ENCODE data around the gene CELF5.
"Not testable (repeated sequence)": the region's sequence is repeated elsewhere in the genome, so short reads cannot be mapped to it uniquely, and the experiment has no call there.

Gene CELF5

GRCh38 chr19:3275583-3276340, 51.3 kb downstream of the CELF5 start:
- no peak for DNase-seq

DNA sequence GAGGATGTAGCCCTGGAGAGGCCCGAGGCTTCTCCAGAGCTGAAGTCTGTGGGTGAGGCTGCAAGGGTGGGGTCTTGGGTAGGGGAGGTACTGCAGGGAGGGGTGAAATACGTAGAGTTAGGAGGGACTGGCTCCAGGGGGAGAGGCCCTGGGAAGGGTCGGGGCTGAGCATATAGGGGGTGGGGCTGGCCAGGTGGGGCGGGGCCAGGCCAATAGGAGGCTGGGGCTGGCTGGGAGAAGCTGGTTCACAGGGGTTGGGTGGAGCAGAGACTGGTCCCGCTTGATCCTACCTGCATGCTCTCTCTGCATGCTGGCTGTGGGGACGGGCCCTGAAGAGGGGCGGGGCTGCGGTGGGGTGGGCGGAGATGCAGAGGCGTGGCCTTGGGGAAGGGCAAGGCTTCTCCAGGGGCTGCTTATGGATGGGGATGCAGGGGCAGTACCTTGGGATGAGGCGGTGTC, 51.9 kb downstream of the CELF5 start:
- DNase-seq, result no peak

GRCh38 chr19:3277649-3278048, 53.2 kb downstream of the CELF5 start:
- DNase-seq, result no peak

DNA sequence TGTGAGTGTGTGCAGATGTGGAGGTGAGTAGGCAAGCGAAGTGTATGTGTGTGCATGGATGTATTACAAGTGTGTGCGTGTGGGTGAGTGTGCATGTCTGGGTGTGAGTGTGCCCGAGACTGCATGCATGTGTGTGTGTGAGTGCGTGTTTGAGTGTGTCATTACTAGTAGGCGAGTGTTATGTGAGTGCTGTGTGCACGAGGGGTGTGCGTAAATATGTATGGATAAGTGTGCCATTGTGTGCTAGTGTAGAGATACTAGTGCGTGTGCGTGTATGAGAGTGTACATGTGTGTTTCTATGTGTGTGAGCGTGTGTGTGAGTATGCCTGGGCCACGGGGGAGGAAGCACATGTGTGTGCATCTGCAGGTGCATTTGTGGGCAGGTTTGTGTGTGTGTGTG, 53.8 kb downstream of the CELF5 start:
- no peak for DNase-seq

- no peak for DNase-seq
These were observed 54.3 kb downstream of the CELF5 start for GRCh38 chr19:3278749-3279148.

- no peak for DNase-seq
These were observed 54.8 kb downstream of the CELF5 start for GRCh38 chr19:3279306-3279705.

DNA sequence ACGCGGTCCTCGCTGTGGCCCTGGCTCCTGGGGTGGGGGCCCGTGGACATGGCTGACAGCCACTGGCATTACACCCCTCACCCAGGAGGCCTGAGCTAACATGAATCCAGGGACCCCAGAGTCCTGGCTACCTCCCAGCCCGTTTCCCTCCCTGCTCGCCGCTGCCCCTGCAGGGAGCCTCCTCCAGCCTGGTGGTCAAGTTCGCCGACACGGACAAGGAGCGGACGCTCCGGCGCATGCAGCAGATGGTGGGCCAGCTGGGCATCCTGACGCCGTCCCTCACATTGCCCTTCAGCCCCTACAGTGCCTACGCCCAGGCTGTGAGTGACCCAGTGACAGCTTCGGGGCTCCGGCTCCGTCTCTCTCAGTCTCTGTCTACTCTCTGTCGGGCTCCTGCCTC, 56.6 kb downstream of the CELF5 start:
- DNase-seq, result no peak

DNA sequence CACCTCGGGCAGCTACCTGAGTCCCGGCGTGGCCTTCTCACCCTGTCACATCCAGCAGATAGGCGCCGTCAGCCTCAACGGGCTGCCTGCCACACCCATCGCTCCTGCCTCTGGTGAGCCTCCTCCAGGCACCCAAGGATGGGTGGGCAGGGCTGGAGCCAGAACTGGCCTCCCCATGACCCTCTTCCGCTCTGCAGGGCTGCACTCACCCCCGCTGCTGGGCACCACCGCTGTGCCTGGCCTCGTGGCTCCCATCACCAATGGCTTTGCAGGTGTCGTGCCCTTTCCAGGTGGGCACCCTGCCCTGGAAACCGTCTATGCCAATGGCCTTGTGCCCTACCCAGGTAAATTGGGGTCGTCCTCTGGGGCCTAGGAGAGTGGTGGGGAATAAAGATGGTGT, 57.7 kb downstream of the CELF5 start:
- DNase-seq, result no peak

- no peak for DNase-seq
These were observed 58.1 kb downstream of the CELF5 start for GRCh38 chr19:3282564-3282963.

- DNase-seq, result no peak
These were observed 58.8 kb downstream of the CELF5 start for GRCh38 chr19:3283246-3283751.

GRCh38 chr19:3283886-3284657, 59.6 kb downstream of the CELF5 start:
- DNase-seq, result no peak

DNA sequence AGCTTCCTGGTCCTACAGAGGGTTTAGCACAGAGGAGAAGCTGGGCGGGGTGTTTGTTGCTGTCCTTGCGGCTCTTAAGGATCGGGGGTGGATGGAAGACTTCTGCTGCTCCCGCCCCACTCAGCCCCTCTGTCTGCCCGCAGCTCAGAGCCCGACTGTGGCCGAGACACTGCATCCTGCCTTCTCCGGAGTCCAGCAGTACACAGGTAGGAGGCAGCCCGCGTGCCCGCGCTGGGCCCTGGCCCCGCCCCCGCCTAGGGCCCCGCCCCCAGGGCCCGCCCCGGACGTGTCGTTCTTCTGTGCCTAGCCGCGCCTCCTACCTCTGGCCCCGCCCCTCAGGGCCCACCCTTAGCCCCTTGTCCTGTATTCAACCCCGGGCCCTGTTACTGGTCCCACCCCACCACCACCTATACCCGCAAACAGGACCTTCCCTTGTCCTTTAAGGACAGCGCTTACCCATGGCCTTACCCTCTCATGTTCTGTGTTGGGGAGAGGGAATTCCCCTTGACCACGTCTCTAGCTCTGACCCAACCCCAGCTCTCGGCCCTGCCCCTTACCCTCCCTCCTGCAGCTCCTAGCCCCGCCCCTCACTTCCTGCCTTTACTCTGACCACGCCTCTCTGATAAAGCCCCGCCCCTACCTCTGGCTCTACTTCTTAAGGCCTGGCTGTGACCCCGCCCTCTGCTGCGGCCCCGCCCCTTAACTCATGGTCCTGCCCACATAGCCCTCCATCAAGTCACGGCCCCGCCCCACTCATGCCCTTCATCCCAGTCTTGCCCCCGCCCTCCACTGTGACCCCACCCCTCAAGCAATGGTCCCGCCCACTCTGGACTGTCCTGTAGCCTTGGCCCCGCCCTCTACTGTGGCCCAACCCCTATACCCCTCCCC, 60.5 kb downstream of the CELF5 start:
- DNase-seq, result no peak

GRCh38 chr19:3285647-3286176, 61.3 kb downstream of the CELF5 start:
- no peak for DNase-seq

GRCh38 chr19:3287814-3288213, 63.4 kb downstream of the CELF5 start:
- no peak for DNase-seq

GRCh38 chr19:3288437-3288836, 64.0 kb downstream of the CELF5 start:
- not testable (repeated sequence) for DNase-seq

DNA sequence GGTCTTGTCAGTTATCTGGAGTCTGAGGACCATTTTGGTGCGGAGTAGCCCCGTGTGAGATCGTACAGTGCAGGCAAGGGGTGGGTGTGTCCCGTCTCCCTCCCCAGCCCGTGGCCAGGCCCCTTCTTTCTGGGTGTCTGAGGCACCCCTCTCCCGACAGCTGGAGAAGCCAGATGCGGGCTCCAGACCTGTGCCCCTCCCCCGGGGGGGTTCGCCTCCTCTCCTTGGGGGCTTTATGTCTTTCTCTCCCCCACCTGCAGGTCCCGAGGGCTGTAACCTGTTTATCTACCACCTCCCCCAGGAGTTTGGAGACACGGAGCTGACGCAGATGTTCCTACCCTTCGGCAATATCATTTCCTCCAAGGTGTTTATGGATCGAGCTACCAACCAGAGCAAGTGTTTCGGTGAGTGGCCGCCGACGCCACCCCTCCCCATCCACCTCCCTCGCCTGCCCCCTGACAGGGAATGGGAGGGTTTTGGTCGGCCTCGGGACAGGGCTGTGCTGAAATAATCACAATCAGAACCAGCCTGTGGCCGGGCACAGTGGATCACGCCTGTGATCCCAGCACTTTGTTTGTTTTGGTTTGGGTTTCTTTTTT, 65.6 kb downstream of the CELF5 start:
- DNase-seq, result no peak

- DNase-seq, result not testable (repeated sequence)
These were observed 66.4 kb downstream of the CELF5 start for GRCh38 chr19:3290858-3291257.

DNA sequence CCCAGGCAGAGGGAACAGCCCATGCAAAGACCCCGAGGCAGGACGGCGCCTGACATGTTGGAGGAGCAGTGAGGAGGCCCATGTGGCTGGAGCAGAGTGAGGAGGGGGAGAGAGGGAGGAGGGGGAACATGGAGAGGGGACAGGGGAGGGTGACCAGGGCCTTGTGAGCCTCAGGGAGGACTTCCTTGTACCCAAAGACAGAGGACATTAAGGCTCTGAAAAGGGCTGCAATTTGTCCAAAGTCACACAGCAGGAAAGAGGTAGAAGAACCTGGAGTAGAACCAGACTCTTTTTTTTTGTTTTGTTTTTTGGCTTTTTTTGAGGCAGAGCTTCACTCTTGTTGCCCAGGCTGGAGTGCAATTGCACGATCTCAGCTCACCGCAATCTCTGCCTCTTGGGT, 67.2 kb downstream of the CELF5 start:
- DNase-seq, result no peak

- DNase-seq, result no peak
These were observed 68.6 kb downstream of the CELF5 start for GRCh38 chr19:3292958-3293529.

GRCh38 chr19:3293560-3293959, 69.1 kb downstream of the CELF5 start:
- no peak for DNase-seq

DNA sequence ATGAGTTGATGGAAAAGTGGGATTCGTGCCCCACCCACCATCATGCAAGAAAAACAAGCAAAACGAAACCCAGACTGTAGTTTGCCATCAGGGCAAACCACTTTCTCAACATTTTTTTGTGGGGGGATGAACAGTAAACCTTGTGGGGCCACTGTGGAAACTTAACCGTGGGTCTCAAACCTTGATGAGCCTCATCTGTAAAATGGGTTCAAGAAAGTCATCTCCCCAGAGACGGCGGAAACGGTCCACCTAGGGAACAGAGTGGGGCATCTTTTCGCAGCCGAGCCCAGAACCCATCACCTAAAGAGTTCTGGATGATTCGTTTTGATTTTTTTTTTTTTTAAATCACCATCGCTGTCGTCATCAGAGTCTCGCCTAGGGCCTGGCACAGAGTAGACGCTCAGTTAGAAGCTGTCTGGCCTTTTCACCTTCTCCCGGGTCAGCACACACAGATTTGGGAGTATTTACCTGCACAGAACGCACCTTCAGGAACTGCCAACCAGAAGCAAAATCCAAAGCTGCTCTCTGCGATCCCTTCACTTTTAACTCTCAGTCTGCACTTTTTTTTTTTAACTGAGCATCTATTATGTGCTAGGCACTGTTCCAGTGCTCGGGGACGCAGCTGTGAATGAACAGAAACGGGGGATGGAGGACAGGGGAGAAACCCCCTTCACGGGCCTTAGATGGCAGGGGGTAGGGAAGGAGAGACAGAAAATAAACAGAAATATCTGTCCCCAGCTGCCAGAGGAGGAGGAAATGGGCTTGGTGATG, 69.8 kb downstream of the CELF5 start:
- DNase-seq, result no peak
